DND-41 (cell line): ENCODE measurements around the gene TXNDC11.

ENCODE experiments used
- ATAC-seq: fragments of 200-7000 bp; cut with Tn5 transposase; 3 replicates; pipeline ENCODE4 v1.9.1; 2021; ENCODE audit warnings: low read depth; ENCODE audit not compliant: insufficient read depth
- DNase-seq: peaks from one replicate; pipeline ENCODE4 v3.0.0-alpha.2; 2020
- H2AFZ ChIP-seq: 2 replicates; pipeline ENCODE4 v1.6.0; 2012; ENCODE audit warnings: low read depth, low read length
- H3K27ac ChIP-seq: 2 replicates; pipeline ENCODE4 v1.5.1; 2012; ENCODE audit warnings: low read length, inconsistent platforms
- H3K27me3 ChIP-seq: fragments of 200-600 bp; sonication (generic); 2 replicates; pipeline ENCODE4 v1.6.0; 2012; ENCODE audit warnings: low read length, mild to moderate bottlenecking, inconsistent platforms; ENCODE audit not compliant: insufficient read depth, poor library complexity
- H3K36me3 ChIP-seq: 2 replicates; pipeline ENCODE4 v1.5.1; 2012; ENCODE audit warnings: low read length, inconsistent platforms; ENCODE audit not compliant: insufficient read depth
- H3K4me1 ChIP-seq: 2 replicates; pipeline ENCODE4 v1.5.1; 2012; ENCODE audit warnings: mild to moderate bottlenecking, low read length; ENCODE audit not compliant: insufficient read depth
- H3K4me2 ChIP-seq: 2 replicates; pipeline ENCODE4 v1.6.0; 2012; ENCODE audit warnings: mild to moderate bottlenecking, moderate library complexity, low read length, inconsistent platforms; ENCODE audit not compliant: insufficient read depth
- H3K4me3 ChIP-seq, 2 experiments: fragments of 200-600 bp in 1 of 2; shearing (Covaris generic) in 1 of 2; 2 replicates each; pipeline ENCODE4 v1.5.1; 2012 to 2016; ENCODE audit warnings: inconsistent platforms in 2 of 2, low read length in 2 of 2, mild to moderate bottlenecking in 2 of 2, low read depth in 1 of 2, moderate library complexity in 1 of 2
- H3K79me2 ChIP-seq: 2 replicates; pipeline ENCODE4 v1.6.0; 2012; ENCODE audit warnings: low read length, inconsistent platforms; ENCODE audit not compliant: insufficient read depth
- H3K9ac ChIP-seq: 2 replicates; pipeline ENCODE4 v1.6.0; 2012; ENCODE audit warnings: low read depth, mild to moderate bottlenecking, inconsistent platforms, low read length, moderate library complexity
- H3K9me3 ChIP-seq: 2 replicates; pipeline ENCODE4 v1.5.1; 2012; ENCODE audit warnings: low read length, moderate library complexity, mild to moderate bottlenecking, inconsistent platforms; ENCODE audit not compliant: insufficient read depth, severe bottlenecking
- H4K20me1 ChIP-seq: 2 replicates; pipeline ENCODE4 v1.6.0; 2012; ENCODE audit warnings: low read length; ENCODE audit not compliant: insufficient read depth
- CTCF ChIP-seq: IDR thresholded peaks from 2 replicates; pipeline ENCODE4 v1.5.1; 2012; ENCODE audit warnings: borderline replicate concordance, low read length, moderate library complexity, mild to moderate bottlenecking; ENCODE audit not compliant: poor library complexity, severe bottlenecking; ENCODE audit errors: extremely low read depth
- EZH2 ChIP-seq: IDR thresholded peaks from 3 replicates; pipeline ENCODE4 v1.6.1; 2012; ENCODE audit warnings: borderline replicate concordance, low read depth, mild to moderate bottlenecking, moderate library complexity, low read length, inconsistent platforms; ENCODE audit not compliant: severe bottlenecking

The TXNDC11 gene

GRCh38 chr16:11735787-11736186 is 6.9 kb downstream of the TXNDC11 start:
- H3K36me3 ChIP-seq, result peaks cover 77% of the 10 kb centered on the region
- peaks cover 25% of the 10 kb centered on the region for H4K20me1 ChIP-seq
- no peak overlapping the region for H3K27ac ChIP-seq
- no peak overlapping the region for H3K4me3 ChIP-seq
- no peaks in the 10 kb centered on the region for H3K9me3 ChIP-seq
- no peak overlapping the region for H3K4me2 ChIP-seq
- H3K9ac ChIP-seq, result no peak overlapping the region
- H3K4me1 ChIP-seq, result peaks cover 16% of the 10 kb centered on the region
- peaks cover 44% of the 10 kb centered on the region for H3K79me2 ChIP-seq
- DNase-seq (no peak), ATAC-seq (no peak)
- TF ChIP-seq EZH2 (no peak), CTCF (no peak)
- H2AFZ ChIP-seq, result no peak overlapping the region
- no peaks in the 10 kb centered on the region for H3K27me3 ChIP-seq

GRCh38 chr16:11734653-11735043 is 8.0 kb downstream of the TXNDC11 start:
- H2AFZ ChIP-seq, result no peak overlapping the region
- peaks cover 18% of the 10 kb centered on the region for H4K20me1 ChIP-seq
- peaks cover 35% of the 10 kb centered on the region for H3K79me2 ChIP-seq
- H3K4me1 ChIP-seq, result peaks cover 7% of the 10 kb centered on the region
- TF ChIP-seq CTCF, result no peak
- no peak for TF ChIP-seq EZH2
- no peak for DNase-seq
- H3K4me2 ChIP-seq, result no peak overlapping the region
- H3K27me3 ChIP-seq, result no peaks in the 10 kb centered on the region
- ATAC-seq, result no peak
- H3K4me3 ChIP-seq, result no peak overlapping the region
- H3K27ac ChIP-seq, result no peak overlapping the region
- no peaks in the 10 kb centered on the region for H3K9me3 ChIP-seq
- H3K36me3 ChIP-seq, result peaks cover 86% of the 10 kb centered on the region
- H3K9ac ChIP-seq, result no peak overlapping the region

- no peaks in the 10 kb centered on the region for H3K27me3 ChIP-seq
- H3K4me3 ChIP-seq, result no peak overlapping the region
- peaks cover 30% of the 10 kb centered on the region for H3K79me2 ChIP-seq
- H3K4me1 ChIP-seq, result peaks cover 2% of the 10 kb centered on the region
- H2AFZ ChIP-seq, result no peak overlapping the region
- H3K4me2 ChIP-seq, result no peak overlapping the region
- H3K9ac ChIP-seq, result no peak overlapping the region
- peaks cover 89% of the 10 kb centered on the region for H3K36me3 ChIP-seq
- H3K9me3 ChIP-seq, result no peaks in the 10 kb centered on the region
- peaks cover 16% of the 10 kb centered on the region for H4K20me1 ChIP-seq
- ATAC-seq, result no peak
- TF ChIP-seq CTCF (no peak), EZH2 (no peak)
- no peak overlapping the region for H3K27ac ChIP-seq
- no peak for DNase-seq
Measured at GRCh38 chr16:11734025-11734652, 8.5 kb downstream of the TXNDC11 start.

- H3K9ac ChIP-seq, result no peak overlapping the region
- H3K4me1 ChIP-seq, result no peaks in the 10 kb centered on the region
- 0 out of 2 replicates have a peak, but pooled peaks cover 6% of the 10 kb centered on the region for H4K20me1 ChIP-seq
- H2AFZ ChIP-seq, result no peak overlapping the region
- H3K27ac ChIP-seq, result no peak overlapping the region
- no peak for DNase-seq
- H3K79me2 ChIP-seq, result peaks cover 5% of the 10 kb centered on the region; the same call in 1 of the 2 replicates
- H3K4me2 ChIP-seq, result no peak overlapping the region
- TF ChIP-seq EZH2, result no peak
- no peak for TF ChIP-seq CTCF
- no peak for ATAC-seq
- no peaks in the 10 kb centered on the region for H3K27me3 ChIP-seq
- no peak overlapping the region for H3K4me3 ChIP-seq
- peaks cover 86% of the 10 kb centered on the region for H3K36me3 ChIP-seq
- no peaks in the 10 kb centered on the region for H3K9me3 ChIP-seq
Measured at GRCh38 chr16:11731222-11731621, 11.4 kb downstream of the TXNDC11 start.
